HG03039 (cell line): ENCODE measurements around the gene SAFB2.
"Not testable (repeated sequence)": the region's sequence is repeated elsewhere in the genome, so short reads cannot be mapped to it uniquely, and the experiment has no call there.

ENCODE experiments used
- ATAC-seq: cut with Tn5 transposase; IDR thresholded peaks from one replicate; pipeline ENCODE4 v1.9.1; 2021; ENCODE audit warnings: mild to moderate bottlenecking, moderate library complexity; ENCODE audit not compliant: unreplicated experiment

The SAFB2 gene

DNA sequence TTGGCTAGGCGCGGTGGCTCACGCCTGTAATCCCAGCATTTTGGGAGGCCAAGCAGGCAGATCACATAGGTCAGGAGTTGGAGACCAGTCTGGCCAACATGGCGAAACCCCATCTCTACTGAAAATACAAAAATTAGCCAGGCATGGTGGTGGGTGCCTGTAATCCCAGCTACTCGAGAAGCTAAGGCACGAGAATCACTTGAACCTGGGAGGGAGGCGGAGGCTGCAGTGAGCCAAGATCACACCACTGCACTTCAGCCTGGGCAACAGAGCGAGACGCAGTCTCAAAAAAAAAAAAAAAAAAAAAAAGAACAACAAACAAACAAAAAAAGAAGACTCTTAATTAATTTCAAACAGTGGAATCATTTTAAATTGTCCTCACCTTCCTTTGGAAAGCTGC is 13.8 kb downstream of the SAFB2 start:
- ATAC-seq: not testable (repeated sequence)

GRCh38 chr19:5608291-5608690 is 14.3 kb downstream of the SAFB2 start:
- no peak for ATAC-seq

- no peak for ATAC-seq
These were observed 15.0 kb downstream of the SAFB2 start for GRCh38 chr19:5607318-5608275.

GRCh38 chr19:5605362-5605761 is 17.2 kb downstream of the SAFB2 start:
- ATAC-seq: no peak

DNA sequence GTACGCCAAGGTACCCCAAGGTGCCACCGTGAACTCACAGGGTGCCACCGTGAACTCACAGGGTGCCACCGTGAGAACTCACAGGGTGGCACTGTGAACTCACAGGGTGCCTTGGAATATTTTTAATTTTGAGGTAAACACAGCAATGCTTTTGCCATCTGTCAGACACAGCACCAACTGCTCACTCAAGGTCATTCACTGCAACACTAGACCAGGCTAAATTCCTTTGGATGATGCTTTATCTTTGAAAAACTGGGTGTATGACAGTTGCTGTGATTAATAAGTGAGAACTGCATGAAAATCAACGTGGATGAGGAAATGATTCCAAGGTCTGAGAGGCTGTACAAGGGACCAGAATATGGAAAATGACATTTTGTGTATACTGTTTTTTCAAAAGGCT is 18.9 kb downstream of the SAFB2 start:
- no peak for ATAC-seq

DNA sequence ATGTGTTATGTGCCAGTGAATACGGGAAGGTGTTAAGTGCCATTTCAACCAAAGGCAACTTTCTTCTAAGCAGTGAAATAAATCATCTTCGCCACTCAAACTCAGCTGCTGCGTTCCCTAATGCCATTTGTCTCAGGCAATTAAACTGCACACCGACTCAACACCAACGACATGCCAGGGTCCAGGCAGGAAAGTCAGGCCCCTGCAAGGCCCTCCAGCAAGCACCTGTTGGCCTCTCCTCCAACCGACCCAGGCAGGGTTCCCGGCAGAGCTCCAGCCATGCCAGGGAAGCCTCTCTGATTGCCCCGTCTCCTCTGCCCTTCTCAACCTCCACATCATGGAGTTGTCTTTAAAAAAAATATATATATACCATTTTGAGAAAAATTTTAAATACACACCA is 21.8 kb downstream of the SAFB2 start:
- no peak for ATAC-seq

GRCh38 chr19:5595745-5596144 is 26.8 kb downstream of the SAFB2 start:
- ATAC-seq: no peak

DNA sequence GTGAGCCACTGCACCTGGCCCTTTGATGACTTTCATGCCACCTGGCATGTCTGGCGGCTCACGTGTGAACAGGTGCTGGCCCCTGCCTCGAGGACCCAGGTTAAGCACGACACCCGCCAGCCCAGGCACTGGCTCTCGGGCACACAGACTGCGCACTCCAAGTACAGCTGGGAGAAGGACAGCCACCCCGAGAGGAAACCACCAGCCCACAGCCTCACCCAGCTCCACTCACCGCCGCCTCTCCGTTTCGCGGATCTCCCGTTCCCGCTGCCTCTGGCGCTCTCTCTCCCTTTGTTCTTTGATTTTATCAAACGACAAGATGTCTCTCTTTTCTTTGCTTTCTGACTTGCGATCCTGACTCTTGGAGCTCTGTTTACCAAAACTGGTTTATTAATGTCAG is 27.4 kb downstream of the SAFB2 start:
- no peak for ATAC-seq

DNA sequence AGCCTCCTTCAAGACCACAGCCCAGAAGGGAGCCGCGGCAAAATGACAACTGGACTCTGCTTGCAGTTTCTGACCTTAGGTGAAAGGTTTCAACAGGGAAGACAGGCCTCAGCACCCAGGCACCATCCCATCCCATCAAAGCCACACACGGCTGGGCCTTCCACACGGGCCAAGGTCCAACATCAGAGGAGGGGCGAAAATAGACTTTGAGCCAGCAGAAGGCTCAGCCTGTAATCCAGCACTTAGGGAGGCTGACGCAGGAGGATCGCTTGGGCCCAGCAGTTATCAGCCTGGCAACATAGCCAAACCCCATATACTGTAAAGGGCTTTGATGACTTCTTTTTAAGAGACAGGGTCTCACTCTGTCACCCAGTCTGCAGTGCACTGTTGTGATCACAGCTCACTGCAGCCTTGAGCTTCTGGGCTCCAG is 28.0 kb downstream of the SAFB2 start:
- ATAC-seq: no peak

GRCh38 chr19:5593343-5594255 is 29.0 kb downstream of the SAFB2 start:
- ATAC-seq: no peak

- no peak for ATAC-seq
These were observed 29.8 kb downstream of the SAFB2 start for GRCh38 chr19:5592531-5593342.

DNA sequence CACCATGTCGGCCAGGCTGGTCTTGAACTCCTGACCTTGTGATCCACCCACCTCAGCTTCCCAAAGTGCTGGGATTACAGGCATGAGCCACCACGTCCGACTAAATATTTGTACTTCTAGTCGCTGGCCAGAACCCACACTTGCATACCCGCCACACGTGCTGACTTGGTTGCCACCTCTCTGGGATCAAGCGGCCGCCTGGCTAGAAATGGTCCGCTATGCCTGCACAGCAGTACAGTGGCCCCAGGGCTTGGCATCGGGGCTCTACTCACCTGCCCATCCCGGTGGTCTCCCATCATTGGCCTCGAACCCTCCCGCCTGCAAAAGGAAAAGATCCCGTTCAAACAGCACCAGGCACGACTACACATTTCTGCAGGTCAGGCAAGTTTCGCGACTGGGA is 31.1 kb downstream of the SAFB2 start:
- ATAC-seq: no peak

DNA sequence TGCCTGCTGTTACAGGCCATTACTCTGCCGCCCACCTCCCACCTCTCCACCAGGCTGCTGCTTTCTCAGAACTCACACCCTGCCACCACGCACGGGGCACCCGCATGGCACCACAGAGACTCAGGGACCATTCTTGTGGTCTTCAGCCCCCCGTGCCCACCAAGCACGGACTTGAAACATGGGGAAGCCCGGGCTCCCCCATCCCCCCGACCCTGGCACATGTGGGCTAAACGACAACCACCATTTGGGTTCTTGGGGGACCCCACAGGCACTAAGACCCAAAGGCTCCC is 31.8 kb downstream of the SAFB2 start:
- no peak for ATAC-seq

- ATAC-seq: no peak
These were observed 32.3 kb downstream of the SAFB2 start for GRCh38 chr19:5590151-5590864.

- ATAC-seq: no peak
These were observed 33.5 kb downstream of the SAFB2 start for GRCh38 chr19:5588906-5589676.

GRCh38 chr19:5588441-5588840 is 34.1 kb downstream of the SAFB2 start:
- no peak for ATAC-seq

DNA sequence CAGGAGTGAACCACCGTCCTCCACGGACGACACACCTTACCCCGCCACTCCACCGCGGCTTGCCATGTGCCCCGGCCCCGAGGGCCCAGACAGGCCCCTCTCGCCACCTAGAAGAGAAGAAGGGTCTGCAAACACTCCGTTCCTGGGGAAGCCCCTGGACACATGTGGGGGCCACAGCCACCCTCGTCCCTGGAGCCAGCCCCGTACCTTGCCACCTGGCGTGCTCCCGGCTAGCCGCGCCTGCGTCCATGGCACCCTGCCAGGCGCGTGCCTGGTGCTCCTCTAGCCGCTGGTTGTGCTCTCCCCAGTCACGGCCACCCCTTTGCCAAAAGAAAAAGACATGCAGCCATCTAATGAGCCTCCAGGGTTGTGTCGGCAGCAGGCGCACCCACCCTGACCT is 34.9 kb downstream of the SAFB2 start:
- no peak for ATAC-seq

DNA sequence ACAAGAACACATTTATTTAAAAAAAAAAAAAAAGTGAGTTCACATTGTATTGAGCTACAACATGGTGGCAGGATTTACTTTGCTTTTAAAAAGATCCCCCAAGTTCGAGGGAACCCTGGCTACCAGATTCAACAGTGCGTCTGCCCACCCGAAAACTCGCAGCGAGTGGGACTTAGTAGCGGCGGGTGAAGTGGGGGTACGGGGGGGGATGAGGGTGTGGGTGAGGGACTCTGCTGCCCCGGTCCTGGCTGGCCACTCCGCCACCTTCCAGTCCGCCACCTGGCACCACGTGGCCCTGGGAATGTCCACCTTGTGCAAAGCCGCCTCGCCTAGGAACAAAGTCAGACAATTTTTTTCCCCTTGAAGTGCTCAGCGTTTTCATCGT is 35.5 kb downstream of the SAFB2 start:
- ATAC-seq: no peak

DNA sequence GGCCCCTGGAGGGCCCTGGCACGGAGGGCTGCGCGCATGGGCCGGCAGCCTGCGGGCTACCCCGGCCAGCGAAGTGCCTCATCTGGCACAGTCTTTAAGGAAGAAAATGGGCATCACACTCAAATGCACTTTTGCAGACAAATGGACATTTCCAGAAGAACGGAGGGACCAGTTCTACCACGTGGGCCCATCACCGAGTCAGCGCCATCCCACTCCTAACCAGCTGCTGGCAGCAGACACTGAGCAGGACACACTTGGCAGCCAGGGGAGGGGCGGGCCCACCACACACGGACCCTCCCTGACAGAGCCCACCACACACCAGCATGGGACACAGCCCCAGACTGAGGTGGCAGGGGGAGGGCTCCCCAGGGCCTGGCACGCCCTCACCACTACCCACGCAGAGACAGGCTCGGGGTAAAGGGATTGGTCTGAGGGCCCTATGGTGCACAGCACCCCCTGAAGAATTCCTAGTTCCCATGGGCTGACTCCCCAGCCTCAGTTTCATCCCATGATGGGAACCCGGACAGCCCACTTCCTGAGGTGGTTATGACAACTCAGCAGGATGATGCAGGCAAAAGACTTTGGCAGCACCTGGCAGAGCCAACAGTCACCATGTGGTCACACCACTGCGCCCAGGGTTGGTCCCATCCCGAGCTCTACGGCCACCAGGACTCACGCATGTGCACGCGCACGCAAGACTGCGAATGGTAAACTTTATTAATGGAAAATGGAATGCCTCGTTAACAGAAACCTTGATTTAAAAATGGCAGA is 36.1 kb downstream of the SAFB2 start:
- no peak for ATAC-seq
